Measurements from ENCODE around the gene CNPY4. TPM values are rescaled to one million over a fixed set of nuclear protein-coding genes. Genes with fewer than 3 reads are reported as not detected.
A peak's percentile ranks its signal among the peaks of the same experiment; 100 is the strongest.

CNPY4 gene
- total RNA-seq, 2 experiments from 2014 or later = 20.9 to 26.7 TPM

DNA sequence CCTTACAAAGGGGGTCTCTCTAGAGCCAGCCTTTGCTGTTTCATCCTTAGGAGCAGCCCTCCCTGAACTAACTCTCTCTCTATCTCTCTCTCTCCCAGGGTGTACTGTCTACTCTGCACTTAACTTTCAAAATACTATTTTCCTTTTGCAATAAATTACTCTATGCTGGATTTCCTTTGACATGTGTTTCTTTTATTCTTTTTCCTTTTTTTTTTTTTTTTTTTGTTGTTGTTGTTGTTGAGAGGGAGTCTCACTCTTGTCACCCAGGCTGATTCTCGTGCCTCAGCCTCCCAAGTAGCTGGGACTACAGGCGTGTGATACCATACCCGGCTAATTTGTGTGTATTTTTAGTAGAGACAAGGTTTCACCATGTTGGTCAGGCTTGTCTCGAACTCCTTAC, 36.5 kb upstream of the CNPY4 start:
- H4K20me1 ChIP-seq (ENCODE audit: insufficient read depth, low read length) = no peaks in the 10 kb centered on the region
- BruUV-seq (replicated peaks) = no TSS peak
- peaks cover 13% of the 10 kb centered on the region; the same call in 1 of the 2 replicates for H3K79me2 ChIP-seq (ENCODE audit: insufficient read depth, low read depth, low read length)
- no peak for DNase-seq (ENCODE audit: low spot score)
- ChIA-PET CTCF (ENCODE audit: unreplicated experiment) (interaction anchor here (0.5 to 1.0 kb wide), 5 partner anchors 19 to 346 kb away, joined by 3 to 5 read pairs (median 4); partner anchors contain the start of gene AP4M1), POLR2A (interaction anchor here (0.6 to 1.2 kb wide), 11 partner anchors 8 to 397 kb away, joined by 3 to 5 read pairs (median 3); partner anchors contain the start of genes MBLAC1, TRIM4 and ZSCAN21)
- H3K4me3 ChIP-seq (ENCODE audit: low read depth, low read length, poor library complexity, severe bottlenecking) = peak overlapping the region; percentile 73
- no peaks in the 10 kb centered on the region for H3K9me2 ChIP-seq (ENCODE audit: insufficient read depth, low read length)
- TF ChIP-seq, protein P1, sequence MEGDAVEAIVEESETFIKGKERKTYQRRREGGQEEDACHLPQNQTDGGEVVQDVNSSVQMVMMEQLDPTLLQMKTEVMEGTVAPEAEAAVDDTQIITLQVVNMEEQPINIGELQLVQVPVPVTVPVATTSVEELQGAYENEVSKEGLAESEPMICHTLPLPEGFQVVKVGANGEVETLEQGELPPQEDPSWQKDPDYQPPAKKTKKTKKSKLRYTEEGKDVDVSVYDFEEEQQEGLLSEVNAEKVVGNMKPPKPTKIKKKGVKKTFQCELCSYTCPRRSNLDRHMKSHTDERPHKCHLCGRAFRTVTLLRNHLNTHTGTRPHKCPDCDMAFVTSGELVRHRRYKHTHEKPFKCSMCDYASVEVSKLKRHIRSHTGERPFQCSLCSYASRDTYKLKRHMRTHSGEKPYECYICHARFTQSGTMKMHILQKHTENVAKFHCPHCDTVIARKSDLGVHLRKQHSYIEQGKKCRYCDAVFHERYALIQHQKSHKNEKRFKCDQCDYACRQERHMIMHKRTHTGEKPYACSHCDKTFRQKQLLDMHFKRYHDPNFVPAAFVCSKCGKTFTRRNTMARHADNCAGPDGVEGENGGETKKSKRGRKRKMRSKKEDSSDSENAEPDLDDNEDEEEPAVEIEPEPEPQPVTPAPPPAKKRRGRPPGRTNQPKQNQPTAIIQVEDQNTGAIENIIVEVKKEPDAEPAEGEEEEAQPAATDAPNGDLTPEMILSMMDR (conservative IDR thresholded peaks at IDR 0.05; ENCODE audit: low read length) = no peak
- no peak for TF ChIP-seq EZH2phosphoT487 (IDR thresholded peaks at IDR 0.05; ENCODE audit: borderline replicate concordance, low read depth, low read length)
- no peaks in the 10 kb centered on the region for H3K9me3 ChIP-seq (ENCODE audit: low read length)
- peaks cover 24% of the 10 kb centered on the region for H3K4me1 ChIP-seq (ENCODE audit: insufficient read depth, low read length, poor library complexity, severe bottlenecking)
- peak overlapping the region; percentile 64 for H3K27ac ChIP-seq (ENCODE audit: low read depth, low read length, poor library complexity, severe bottlenecking)
- H2AFZ ChIP-seq (ENCODE audit: low read length) = peak overlapping the region; percentile 90
- peaks cover 5% of the 10 kb centered on the region; the same call in 1 of the 2 replicates for H3K36me3 ChIP-seq (ENCODE audit: insufficient read depth, low read length)
- peak overlapping the region; percentile 80 for H3K4me2 ChIP-seq (ENCODE audit: low read length)
- intact Hi-C loops (cut with micrococcal nuclease; ENCODE audit: unreplicated experiment) = loop anchor here (5.0 to 10.0 kb wide), 2 partner anchors 44 to 802 kb away; partner anchors contain the start of genes MBLAC1 and UFSP1

GRCh38 chr7:100085515-100085914, 33.9 kb upstream of the CNPY4 start:
- DNase-seq (ENCODE audit: low spot score) = no peak
- no peak for TF ChIP-seq EZH2phosphoT487 (IDR thresholded peaks at IDR 0.05; ENCODE audit: borderline replicate concordance, low read depth, low read length)
- TF ChIP-seq, protein P1 (conservative IDR thresholded peaks at IDR 0.05; ENCODE audit: low read length) = no peak
- no TSS peak for BruUV-seq (replicated peaks)
- ChIA-PET POLR2A (no interaction called here), CTCF (ENCODE audit: unreplicated experiment) (no interaction called here)
- Histone ChIP-seq H3K4me3 (ENCODE audit: low read depth, low read length, poor library complexity, severe bottlenecking) (no peak overlapping the region), H3K9me3 (ENCODE audit: low read length) (no peaks in the 10 kb centered on the region), H3K4me2 (ENCODE audit: low read length) (no peak overlapping the region), H3K4me1 (ENCODE audit: insufficient read depth, low read length, poor library complexity, severe bottlenecking) (peaks cover 40% of the 10 kb centered on the region), H3K36me3 (ENCODE audit: insufficient read depth, low read length) (peaks cover 3% of the 10 kb centered on the region; the same call in 1 of the 2 replicates), H3K79me2 (ENCODE audit: insufficient read depth, low read depth, low read length) (peaks cover 12% of the 10 kb centered on the region; the same call in 1 of the 2 replicates), H4K20me1 (ENCODE audit: insufficient read depth, low read length) (no peaks in the 10 kb centered on the region), H3K27ac (ENCODE audit: low read depth, low read length, poor library complexity, severe bottlenecking) (no peak overlapping the region), H3K9me2 (ENCODE audit: insufficient read depth, low read length) (no peaks in the 10 kb centered on the region), H2AFZ (ENCODE audit: low read length) (no peak overlapping the region)
- intact Hi-C loops (cut with micrococcal nuclease; ENCODE audit: unreplicated experiment) = loop anchor here (10.0 kb wide), 1 partner anchor 799 kb away; the partner anchor contains the start of gene UFSP1

Measured in OCI-LY7 (cell line).